ENCODE data around the gene CSTF1. TPM values are rescaled to one million over a fixed set of nuclear protein-coding genes. Genes with fewer than 3 reads are reported as not detected.

CSTF1 gene
- total and polyA plus RNA-seq, 2 of the 8 experiments (the other 6 are each of a cell fraction or from before 2014, with no cell fraction given): 59.4 to 83.5 TPM

DNA sequence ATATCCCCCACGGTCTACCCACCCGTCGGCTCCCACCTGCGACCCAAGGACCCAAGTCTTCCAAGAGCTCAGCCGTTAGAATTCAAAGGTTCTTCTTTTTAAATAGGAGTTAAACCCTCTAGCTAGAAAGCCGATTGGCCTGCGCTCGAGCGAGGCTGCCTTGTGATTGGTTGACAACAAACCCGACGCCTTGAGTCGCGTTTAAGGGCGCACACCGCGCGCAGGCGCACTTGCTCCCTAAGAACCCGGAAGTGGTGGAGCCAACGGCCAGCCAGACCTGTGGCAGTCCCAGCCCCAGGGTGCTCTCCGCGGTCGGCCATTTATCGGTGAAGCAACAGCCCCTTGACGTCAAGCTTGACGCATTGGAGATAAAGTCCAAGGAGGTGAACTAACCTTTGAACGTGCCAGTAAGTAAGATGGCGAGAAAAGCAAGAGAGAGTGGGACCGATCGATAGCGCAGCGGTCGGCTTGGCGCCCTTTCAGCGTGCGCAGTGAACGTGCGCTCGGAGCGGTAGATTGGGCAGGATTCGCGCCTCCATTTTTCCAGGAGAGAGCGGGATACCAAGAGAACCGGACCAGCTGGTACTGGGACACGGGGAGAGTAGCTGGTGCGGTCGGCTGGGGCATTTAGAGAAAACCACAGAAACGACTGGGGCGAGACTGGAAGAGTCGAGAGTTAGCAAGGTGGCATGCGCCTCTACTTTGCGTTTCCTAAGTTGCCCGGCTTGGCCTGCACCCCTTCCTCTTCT, at the start of gene CSTF1, which contains the start of gene AURKA (continued):
- peak; percentile 95 for TF ChIP-seq CREB1 (IDR thresholded peaks at IDR 0.05)
- TF ChIP-seq SIN3A (conservative IDR thresholded peaks at IDR 0.05 in 1 of 2, IDR thresholded peaks at IDR 0.05 in 1 of 2; ENCODE audit: low read depth in 1 of 2, low read length in 2 of 2): peak; percentile 72 to 94; a peak in 2 of 4 replicates
- peak; percentile 62 for TF ChIP-seq TBP (IDR thresholded peaks at IDR 0.05; ENCODE audit: low read depth, low read length)
- peak; percentile 99 for TF ChIP-seq YY1 (IDR thresholded peaks at IDR 0.05; ENCODE audit: low read depth, low read length)
- 0 out of 2 replicates have a peak, but pooled peaks have one; percentile 24 for TF ChIP-seq SIX5 (IDR thresholded peaks at IDR 0.05; ENCODE audit: low read depth, low read length)
- TF ChIP-seq CHD1 (IDR thresholded peaks at IDR 0.05; ENCODE audit: low read depth, low read length): no peak
- TF ChIP-seq BCL11A (IDR thresholded peaks at IDR 0.05; ENCODE audit: low read depth in 2 of 2, low read length in 2 of 2): no peak
- TF ChIP-seq SP4 (IDR thresholded peaks at IDR 0.05; ENCODE audit: low read length): no peak
- TF ChIP-seq RNF2 (IDR thresholded peaks at IDR 0.05; ENCODE audit: borderline replicate concordance, low read depth, low read length, missing control alignments, poor library complexity, severe bottlenecking): no peak
- peak; percentile 63 for TF ChIP-seq PHF8 (conservative IDR thresholded peaks at IDR 0.05; ENCODE audit: low read depth, low read length)
- peak; percentile 87 for TF ChIP-seq ASH2L (IDR thresholded peaks at IDR 0.05; ENCODE audit: low read length)
- TF ChIP-seq GTF2F1 (IDR thresholded peaks at IDR 0.05; ENCODE audit: borderline replicate concordance, low read depth, low read length): no peak
